PFSK-1 (cell line): ENCODE measurements around the gene MRPS2.

Experiments
- FOXP2 ChIP-seq: optimal IDR thresholded peaks from 2 replicates; pipeline ENCODE3; 2011; ENCODE audit warnings: borderline replicate concordance, control low read depth, inconsistent platforms; ENCODE audit not compliant: insufficient read depth; ENCODE audit errors: extremely low read length, extremely low read depth
- POLR2AphosphoS5 ChIP-seq: IDR thresholded peaks from 2 replicates; pipeline ENCODE4 v1.6.1; 2012; ENCODE audit warnings: low read depth, mild to moderate bottlenecking, control low read depth, low read length, moderate library complexity
- REST ChIP-seq, 2 experiments: IDR thresholded peaks; 2 replicates each; pipeline versions ENCODE4 v1.6.1 to v1.8.0; 2011 to 2012; ENCODE audit warnings: low read depth in 2 of 2, low read length in 2 of 2, control low read depth in 1 of 2, inconsistent platforms in 1 of 2, mild to moderate bottlenecking in 1 of 2, moderate library complexity in 1 of 2; ENCODE audit not compliant: insufficient read depth in 1 of 2
- SIN3A ChIP-seq: IDR thresholded peaks from 2 replicates; pipeline ENCODE4 v1.6.1; 2012; ENCODE audit warnings: mild to moderate bottlenecking, low read length, moderate library complexity, borderline replicate concordance; ENCODE audit not compliant: insufficient read depth
- TAF1 ChIP-seq: IDR thresholded peaks from 2 replicates; pipeline ENCODE4 v1.6.1; 2012; ENCODE audit warnings: low read length, control low read depth, borderline replicate concordance; ENCODE audit not compliant: insufficient read depth

The MRPS2 gene

DNA sequence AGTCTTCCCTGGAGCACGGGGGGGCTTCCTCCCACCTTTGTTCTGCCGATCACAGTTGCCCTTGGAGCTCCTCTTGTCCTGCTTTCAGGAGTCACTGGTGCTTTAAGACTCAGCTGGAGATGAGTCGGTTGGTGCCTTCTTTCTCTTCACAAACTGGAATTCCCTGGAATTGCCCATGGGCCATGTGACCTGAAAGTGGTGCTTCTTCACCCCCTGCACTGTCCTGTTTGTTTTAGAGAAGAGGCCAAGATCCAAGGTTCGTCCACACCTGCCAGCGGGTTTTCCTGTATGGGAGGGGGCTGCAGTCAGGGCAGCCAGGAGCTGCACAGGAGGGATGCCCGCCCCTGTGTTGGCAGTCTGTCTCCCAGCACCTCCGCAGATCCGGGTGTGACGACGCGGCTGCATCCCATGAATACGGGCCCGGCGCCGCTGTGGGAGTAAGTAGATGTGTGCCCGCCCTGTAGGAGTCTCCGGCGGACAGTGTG is 9.5 kb upstream of the MRPS2 start:
- TF ChIP-seq SIN3A, result no peak
- TF ChIP-seq FOXP2, result no peak
- no peak for TF ChIP-seq TAF1
- no peak for TF ChIP-seq POLR2AphosphoS5
- TF ChIP-seq REST (IDR thresholded peaks at IDR 0.05; ENCODE audit: insufficient read depth in 1 of 2, low read depth in 2 of 2, low read length in 2 of 2), result no peak

DNA sequence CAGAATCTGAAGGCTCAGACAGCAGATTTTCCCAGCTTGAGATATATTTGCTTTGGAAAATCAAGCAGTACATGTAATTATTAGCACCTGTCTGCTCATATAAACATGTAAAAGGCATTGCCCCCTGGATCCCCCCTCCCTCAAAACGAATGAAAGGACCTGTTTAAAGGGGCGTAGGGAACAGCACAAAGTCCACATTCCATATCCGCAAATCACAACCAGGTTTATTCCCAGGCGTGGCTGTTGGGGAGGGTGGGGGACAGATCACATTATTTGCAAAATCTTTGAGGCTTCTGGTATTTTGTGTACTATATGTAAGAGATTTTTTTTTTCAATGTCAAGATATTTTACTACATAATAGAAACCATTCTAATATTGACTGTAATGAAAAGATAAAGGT is 8.7 kb upstream of the MRPS2 start:
- TF ChIP-seq REST (IDR thresholded peaks at IDR 0.05; ENCODE audit: insufficient read depth in 1 of 2, low read depth in 2 of 2, low read length in 2 of 2) (no peak), TAF1 (no peak), SIN3A (no peak), POLR2AphosphoS5 (no peak), FOXP2 (no peak)

DNA sequence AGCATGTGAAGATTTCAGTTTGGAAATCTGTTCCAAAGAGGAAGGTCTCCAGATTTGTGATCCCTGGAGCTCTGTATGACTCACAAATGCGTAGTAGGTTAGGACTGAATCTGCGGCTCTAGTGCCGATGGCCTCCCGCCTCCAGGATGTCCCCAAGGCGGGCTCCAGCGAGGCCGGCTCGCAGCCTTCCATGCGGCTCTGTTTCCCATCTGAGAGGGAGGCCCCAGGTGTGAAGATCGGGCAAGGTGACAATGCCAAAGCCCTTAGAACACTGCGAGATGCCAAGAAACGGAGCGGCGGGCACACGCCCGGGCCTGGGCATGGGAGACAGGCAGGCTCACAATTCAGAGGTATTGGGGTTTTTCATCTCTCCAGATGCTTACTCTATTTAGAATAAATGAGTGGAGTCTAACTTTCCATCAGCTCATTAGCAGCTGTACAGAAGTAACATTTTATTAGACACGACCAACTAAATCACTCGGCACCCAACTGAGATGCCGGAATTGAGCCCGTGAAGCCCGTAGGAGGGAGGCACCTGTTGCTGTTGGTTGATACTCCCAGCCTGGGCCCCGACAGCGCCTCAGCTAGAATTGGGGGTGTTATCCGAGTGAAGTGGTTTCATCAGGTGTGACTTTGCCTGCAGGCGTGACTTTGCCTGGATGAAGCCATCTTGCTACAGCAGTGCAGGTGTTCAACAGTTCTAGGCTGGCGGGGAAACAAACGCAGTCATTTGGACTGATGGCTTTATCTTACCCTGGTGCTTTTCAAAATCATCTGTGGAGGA is 7.4 kb upstream of the MRPS2 start:
- TF ChIP-seq TAF1 (no peak), FOXP2 (no peak), REST (IDR thresholded peaks at IDR 0.05; ENCODE audit: insufficient read depth in 1 of 2, low read depth in 2 of 2, low read length in 2 of 2) (no peak), POLR2AphosphoS5 (no peak), SIN3A (no peak)

DNA sequence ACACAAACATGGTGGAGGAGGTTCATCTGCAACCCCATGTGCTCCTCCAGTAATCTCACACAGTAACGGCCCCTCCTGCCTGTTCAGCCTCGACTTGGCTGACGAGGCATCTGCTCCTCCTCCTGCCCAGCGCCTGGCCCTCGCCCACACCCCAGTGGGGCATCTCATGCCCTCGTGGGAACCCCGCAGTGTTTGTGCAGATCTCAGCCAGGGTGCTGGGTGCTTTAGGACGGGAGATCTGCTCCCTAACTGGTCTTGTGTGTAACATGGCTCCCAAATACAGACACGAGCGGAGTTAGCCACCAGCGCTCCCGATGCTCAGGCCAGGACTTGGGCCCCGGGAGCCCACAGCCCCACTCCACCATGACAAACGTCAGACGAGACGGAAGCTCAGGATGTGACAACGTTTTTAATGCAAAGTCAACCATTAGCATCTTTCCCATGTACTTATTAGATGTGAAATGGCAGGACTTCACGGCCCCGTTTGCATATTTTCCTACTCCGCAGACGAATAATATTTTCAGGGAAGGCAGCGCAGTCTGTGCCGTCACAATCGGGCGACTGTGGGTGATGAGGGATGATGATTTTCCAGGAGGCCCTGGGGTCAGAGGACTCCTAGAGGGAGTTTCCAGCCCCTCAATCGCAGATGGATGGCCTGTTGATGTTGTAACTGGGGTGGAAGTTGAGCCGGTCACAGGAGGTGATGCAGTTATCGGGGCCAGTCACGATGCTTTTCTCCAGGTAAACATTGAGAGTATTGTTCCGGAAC is 5.5 kb upstream of the MRPS2 start:
- no peak for TF ChIP-seq TAF1
- TF ChIP-seq SIN3A, result no peak
- no peak for TF ChIP-seq POLR2AphosphoS5
- no peak for TF ChIP-seq FOXP2
- TF ChIP-seq REST (IDR thresholded peaks at IDR 0.05; ENCODE audit: insufficient read depth in 1 of 2, low read depth in 2 of 2, low read length in 2 of 2), result no peak
